KG1 (cell line): ENCODE results near the gene CHPF2.

ENCODE experiments used
- DNase-seq: peaks from one replicate; lab custom pipeline; 2025; lab: John Stamatoyannopoulos, UW

CHPF2 gene

DNA sequence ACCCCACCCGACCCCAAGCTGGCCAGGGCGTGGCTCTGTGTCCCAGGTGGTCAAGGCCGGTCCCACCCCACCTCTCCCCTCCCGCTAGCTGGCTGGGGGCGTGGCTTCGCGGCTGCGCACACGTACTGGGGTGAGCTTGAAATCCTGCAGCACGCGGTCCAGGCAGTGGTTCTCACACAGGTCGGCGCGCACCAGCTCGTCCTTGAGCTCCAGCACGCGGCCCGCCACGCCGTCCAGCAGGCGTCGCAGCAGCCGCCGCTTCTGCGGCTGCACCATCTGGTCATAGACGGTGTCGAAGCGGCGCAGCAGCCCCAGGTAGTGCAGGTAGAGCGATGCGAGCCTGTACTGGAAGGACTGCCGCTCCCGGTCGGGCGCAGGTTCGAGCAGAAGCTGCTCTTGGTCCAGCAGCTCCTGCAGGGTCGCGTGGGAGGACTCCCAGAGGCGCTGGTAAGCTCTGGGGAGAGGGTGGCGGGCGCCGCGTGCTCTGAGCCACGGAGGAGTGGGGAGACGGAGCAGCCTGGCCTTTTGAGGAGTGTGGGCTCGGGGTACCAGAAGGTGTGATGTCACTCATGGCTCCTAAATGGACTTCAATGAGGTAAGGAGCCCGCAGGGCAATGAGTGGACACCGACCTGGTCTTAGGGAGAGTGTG, 27.8 kb upstream of the CHPF2 start:
- no peak for DNase-seq

DNA sequence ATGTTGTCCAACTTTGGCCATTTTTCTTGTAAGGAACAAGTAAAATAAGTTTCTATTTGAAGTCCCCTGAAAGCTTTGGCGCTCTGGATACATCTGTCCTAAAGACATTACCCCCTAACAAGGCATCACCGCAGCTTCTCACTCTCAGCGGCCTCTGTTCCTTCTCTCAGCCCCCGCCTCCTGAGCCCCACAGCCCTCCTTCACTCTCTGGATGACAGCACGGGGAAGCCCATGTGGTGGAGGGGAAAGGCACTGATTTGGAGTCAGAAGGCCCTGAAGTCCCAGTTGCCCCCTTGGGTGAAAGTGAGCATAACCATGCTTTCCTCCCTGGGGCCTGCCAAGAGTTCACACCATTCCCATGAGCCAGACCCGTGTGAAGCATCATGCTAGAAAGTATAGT, 26.6 kb upstream of the CHPF2 start:
- DNase-seq = no peak

DNA sequence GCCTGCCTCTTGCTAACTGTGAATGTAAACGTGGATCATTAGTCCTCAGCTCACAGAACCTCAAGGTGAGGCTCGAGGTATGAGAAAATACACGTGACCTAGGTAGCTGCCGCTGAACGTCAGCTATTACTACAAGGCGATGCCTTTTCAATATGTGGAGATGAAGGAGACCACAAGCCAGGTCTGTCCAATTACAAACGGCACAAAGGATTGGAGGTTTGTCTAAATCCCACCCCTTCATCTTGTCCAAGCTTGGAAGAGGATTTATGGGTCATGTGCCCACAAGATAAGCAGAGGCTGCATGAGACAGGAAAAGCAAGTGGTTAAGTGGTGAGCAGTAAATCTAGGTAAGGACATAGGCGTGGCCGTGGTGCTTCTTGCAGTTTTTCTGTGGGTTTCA, 25.4 kb upstream of the CHPF2 start:
- peak; percentile 7 for DNase-seq

DNA sequence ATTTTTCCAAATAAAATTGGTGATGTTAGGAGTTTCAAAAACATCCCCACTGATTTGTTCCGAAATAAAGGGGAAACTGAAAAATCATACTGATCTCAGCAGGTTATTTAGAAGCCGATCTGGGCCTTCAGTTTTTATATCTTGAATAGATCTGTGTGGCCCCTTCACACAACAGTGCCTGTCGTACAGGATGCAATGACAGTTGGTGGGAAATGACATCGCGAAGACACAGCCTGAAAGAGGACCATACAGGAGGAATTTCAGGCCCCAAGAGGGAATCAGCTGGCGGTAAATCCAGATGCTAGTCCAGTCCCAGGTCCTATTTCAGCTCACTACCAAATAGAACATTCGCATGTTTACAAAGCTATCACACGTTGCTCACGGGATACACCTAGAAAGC, 25.0 kb upstream of the CHPF2 start:
- no peak for DNase-seq

DNA sequence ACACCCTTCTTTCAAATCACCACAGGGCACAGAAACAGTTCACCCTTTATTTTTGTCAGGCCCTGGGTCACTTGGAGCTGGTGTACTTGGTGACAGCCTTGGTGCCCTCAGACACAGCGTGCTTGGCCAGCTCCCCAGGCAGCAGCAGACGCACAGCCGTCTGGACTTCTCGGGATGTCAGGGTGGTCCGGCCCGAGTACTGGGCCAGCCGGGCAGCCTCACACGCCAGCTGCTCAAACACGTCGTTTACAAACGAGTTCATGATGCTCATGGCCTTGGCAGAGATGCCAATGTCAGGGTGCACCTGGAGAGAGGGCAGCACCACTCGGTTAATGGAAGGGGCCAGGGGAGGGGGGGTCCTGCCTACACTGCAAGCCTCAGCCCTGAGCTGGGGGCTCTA, 24.5 kb upstream of the CHPF2 start:
- DNase-seq = no peak

DNA sequence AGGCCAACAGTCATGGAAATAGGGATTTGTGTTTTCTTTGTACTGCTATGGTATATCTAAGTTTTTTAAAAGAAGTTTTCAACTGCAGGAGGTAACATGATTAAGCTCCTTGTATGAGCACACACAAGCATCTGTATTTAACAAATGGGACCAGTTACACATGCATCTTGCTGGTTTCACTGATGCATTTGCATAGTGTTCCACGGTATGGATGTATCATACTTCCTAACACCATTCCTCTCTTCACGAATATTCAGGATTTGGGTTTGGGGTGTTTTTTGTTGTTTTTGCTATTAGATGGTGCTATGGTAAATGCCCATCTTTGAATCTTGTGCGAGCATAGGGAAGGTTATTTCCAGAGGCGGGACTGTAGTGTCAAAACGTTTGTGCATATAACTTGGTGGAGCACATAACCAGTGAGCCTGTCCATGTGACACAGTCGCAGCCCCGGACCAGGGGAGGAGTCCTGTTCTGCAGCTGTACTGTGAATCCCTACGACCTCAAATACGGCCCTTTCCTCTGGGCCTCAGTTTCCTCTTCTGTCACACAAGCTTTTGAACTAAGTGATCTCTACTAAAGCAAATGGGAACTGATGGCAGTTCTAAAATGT, 23.9 kb upstream of the CHPF2 start:
- DNase-seq = no peak

DNA sequence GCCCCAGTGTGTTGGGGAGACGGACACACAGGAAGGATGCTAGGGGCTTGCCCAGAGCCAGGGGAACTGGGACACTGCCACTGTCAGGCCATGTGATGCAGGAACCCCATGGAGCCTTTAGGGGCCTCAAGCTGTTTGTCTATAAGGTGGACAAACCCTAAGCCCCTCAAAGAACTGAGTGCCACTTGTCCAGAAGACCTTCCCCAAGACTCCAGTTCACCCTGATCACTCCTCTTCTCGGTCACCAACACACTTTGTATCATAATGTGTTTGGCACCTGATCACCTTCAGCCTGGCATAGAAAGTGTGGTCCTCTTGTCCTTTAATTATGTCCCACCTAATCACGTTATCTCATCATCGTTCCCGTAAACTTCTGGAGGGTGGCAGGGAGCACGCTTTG, 22.7 kb upstream of the CHPF2 start:
- no peak for DNase-seq

DNA sequence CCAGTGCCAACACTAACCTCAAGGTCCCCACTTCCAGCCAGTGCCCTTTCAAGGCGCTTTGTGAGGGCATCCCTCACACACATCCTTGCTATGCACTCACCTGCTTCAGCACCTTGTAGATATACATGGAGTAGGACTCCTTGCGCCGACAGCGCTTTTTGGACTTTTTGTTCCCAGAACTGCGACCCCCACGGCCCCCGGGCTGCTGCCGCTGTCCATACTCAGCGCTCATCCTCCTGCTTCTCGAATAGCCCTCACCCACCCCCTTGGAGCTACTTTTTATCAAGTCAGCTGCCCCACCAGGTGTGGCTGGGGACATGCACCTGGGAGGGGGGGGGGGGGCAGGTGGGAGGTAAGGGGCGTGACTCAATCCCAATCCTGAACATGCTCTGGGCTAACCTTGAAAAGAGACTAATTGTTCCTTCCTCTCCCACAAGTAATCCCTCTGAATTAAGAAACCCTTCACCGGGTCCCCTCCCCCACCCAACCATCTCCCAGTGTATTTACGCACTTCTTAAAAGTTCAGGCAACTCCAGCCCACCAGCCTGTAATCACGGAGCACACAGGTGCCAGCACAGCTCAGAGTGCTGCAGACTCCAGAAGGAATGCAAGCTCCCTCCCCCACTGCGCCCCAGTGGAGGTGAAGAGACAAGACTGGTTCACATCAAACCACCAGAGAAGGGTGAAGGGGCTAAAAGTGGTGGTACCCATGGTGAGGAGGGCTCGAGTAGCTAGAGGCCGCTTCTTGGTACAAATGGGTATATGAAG, 22.0 kb upstream of the CHPF2 start, which contains the start of gene H2BK1:
H2BK1 (minus strand) TSS at position 402 of the 768 bp plus-strand sequence; CDS start at position 232, 170 bp downstream.
- DNase-seq = no peak

DNA sequence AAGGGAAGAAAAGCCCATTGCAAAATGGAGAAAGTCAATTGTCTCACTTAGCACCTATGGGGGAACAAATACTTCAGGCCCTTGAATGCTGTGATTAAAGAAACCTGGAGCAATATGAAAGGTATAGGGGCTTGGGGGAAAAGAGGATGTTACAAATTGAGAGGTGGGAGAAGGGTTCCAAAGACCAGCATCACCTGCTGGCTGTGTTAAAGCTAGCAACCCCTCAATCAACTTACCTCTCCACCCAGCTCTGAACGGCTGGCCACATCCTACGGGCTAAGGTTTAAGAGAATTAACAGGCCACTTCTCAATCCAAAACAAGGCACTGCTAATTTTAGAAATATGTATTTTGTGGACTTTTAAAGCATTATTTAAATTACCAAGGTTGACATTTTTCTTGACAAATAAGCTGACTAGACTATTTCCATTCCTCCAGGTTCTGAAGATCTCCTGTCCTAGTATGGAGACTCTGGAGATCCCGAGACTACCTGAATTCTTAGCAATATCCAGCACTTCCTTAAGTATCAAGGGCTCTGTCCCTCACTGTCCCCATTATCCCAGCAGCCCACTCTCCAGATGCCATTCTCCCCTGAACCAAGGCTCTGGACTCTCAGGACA, 21.0 kb upstream of the CHPF2 start:
- DNase-seq = no peak

DNA sequence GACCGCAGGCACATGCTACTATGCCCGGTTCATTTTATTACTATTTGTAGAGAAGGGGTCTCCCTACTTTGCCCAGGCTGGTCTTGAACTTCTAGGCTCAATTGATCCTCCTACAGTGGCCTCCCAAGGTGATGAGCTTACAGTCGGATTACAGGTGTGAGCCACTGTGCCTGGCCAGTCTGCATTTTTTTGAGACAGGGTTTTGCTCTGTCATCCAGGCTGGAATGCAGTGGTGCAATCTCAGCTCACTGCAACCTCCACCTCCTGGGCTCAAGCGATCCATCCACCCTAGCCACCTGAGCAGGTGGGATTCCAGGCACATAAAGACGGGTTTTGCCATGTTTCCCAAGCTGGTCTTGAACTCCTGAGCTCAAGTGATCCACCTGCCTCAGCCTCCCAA, 19.7 kb upstream of the CHPF2 start:
- no peak for DNase-seq

DNA sequence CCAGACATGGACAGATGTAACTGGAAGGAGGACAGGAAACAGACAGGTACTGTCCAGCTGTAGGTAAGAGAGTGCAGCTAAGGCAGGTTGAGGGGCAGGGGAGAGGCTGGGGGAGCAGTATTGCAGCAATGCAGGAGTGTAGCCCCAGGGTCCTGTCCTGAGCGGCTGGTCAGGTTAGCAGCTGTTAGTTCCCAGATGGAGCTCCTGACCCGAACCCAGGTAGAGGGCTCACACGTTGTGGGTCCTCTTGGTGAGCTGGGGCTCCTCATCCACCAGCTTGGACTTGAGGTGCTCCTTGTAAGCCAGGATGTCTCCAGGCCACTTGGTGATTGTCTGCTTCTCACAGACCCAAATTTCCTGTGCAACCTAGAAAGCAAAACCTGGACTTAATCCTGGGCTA, 18.5 kb upstream of the CHPF2 start:
- DNase-seq = no peak

DNA sequence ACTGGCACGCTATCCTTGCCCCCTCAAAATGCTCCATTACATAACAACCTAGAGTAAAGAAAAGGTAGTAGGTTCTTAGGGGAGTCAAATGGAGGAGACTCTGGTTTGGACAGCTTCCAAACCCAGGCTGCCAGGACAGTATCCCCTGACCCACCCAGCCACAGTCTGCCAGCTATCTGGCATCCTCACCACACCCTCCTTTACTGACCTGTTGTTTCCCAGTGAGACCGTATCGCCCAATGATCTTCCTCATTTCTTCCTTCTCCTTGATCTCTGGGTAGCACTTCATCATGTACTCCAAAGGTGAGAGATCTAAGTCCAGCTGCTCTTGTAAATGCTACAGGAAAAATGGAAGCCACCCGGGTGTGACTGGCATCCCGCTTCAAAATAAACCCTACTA, 16.9 kb upstream of the CHPF2 start:
- no peak for DNase-seq

DNA sequence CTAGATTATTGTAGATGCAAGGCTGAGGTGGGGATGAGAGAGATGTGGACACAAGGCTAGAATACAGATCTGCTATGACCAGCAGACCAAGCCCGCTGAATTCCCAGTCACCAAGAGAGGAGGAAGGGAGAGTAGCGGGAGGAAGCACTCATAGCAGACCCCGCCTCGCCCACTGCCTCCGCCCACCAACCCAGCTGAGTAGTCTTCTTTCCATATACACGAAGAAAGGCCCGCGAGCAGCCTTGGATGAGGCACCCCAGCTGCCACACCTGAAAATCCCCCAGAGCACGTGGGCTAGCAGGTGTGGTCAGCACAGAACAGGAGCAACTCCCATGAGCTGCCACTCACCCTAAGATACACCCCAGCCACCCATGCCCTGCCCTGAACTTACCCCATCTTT, 14.1 kb upstream of the CHPF2 start:
- DNase-seq = no peak

DNA sequence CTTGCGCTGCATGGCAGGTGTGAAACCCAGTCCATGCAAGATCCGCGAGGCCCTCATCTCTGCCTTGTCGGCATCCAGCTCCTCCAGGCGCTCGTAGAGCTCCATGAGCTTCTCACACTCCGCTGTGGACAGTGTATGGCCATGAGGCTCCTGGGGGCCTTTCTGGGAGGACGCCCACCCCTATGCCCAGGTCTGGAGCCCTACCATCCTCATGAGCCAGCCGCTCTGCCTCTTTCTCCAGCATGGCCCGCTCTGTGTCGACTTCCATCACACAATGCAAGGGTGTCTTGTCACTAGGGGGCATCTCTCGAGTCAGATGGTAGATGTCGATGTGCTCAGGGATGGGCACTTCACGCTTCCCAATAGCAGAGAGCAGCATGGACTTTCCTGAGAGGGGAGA, 8.6 kb upstream of the CHPF2 start:
- no peak for DNase-seq

DNA sequence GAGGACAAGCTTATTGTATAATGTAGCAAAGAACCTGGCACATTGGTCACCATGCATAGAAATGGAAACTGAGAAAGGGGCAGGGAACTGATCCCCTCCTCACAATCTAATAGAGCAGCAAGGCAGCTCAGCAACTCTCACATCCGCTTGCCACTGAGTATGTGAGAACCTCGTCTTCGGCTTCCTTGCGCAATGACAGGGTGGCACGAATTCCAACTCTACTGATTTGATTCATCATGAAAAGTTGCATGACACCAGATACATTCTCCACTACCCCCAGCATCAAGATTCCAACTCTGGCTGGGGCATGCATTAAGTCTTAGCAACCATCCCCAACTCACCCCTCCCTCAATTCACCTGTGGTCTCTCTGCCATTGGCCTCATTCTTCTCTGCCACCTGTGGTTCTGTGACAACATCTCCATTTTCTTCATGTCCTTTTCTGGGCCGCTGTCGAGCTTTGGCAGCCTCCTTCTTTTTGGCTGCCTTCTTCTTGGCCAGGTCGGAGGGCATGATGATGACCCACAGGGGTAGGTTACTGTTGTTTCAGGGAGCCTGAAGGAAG, 6.3 kb upstream of the CHPF2 start:
- DNase-seq = no peak

DNA sequence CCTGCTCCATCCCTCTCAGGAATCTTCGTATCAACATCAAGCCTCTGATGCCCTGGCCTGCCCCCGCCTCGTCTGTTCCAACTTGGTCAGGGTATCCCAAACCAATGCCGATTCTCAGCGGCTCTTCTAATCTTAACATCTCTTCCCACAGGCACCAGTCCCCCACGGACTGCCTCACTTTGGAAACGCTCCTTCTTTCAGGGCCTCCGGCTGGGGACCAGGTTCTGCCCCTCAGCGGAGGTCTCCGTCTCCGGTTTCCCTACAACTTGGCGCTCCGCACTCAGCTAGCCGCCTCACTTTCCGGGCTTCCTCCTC, 5.8 kb upstream of the CHPF2 start:
- DNase-seq = no peak

DNA sequence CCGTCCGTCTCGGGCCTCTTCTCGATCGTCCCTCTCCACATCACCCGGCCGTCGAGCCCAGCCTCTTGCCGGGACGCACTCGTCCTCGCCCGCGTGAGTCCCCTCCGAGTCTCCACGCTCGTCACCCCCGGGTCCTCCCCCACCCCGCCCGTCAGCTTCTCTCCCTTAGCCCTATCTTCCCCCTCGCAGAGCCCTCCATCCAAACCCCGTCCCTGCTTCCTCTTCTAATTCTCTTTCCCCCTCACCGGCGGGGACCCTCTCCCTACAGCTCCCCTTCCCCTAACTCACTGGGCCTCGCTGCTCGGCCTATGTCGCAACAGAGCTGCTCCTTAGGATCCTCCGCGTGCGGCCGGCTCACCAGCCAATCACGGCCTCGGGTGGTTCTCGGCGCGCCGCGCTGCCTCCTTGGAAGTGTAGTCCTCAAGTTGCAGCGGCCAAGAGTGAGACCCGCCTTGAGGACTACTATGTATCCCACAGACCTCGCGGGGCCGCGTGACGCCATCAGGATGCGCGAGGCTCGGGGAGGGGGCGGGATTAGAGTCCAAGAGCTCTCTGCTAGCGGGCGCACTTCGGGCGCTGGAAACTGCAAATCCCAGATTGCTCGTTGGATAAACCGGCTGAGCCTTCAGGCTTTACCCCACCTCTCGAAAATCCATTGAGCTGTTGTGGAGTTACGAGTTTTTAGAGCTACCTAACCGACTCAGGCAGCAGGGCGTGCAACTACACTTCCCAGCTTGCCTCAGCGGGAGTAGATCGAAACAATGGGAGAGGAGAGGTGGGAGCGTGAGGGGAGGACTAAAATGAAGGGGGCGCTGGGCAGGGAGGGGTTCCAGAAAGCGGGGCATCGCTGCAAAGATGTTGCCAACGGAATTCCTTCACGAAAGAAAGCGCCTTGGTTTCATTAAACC, 5.2 kb upstream of the CHPF2 start, which contains the start of gene ABCF2:
ABCF2 (minus strand) TSS at position 331 of the 908 bp plus-strand sequence. CDS start 747 bp downstream, outside the sequence.
- peak; percentile 97 for DNase-seq

DNA sequence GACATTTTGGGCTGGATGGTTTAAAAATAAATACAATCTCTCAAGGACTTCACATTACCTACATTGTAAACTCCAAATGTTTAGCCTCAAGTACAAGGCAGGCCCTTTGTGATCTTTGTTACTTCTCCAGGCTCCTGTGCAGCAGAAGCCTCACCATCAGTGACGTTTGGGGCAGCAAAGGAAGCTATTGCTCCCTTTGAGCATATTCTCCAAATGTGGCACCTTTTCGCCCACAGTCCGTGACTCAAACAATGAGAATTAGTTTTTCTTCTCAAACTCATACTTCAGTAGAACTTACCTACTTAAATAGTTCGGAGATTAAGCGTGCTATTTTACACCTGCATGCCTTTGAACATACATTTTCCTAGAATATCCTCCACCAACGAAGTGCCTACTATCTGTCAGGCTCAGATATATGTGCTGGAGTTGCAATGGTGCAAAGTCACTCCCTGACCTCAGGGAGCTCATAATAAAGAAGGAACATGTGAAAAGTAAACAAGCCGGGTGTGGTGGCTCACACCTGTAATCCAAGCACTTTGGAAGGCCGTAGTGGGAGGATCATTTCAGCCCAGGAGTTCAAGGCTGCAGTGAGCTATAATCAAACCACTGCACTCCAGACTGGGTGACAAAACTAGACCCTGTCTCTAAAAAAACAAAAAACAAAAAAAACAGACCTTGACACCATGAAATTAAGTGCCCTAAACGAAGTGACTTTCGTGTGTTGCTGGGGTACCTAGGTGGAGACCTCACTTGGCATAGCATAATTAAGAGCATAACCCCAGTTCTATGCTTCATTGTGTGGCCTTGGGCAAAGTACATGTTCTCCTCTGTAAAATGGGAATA, 4.0 kb upstream of the CHPF2 start:
- no peak for DNase-seq

DNA sequence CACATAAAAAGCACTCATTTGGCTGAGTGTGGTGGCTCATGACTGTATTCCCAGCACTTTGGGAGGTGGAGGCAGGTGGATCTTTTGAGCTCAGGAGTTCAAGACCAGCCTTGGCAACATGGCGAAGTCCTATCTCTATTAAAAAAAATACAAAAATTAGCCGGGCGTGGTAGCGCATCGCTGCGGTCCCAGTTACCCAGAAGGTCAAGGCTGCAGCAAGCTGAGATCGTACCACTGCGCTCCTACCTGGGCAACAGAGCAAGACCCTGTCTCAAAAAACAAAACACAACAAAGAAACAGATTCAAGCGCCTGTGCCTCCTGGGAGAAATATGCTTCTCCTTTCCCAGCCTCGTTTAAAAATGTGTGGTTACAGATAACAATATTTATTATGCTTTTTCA, 3.0 kb upstream of the CHPF2 start:
- no peak for DNase-seq

DNA sequence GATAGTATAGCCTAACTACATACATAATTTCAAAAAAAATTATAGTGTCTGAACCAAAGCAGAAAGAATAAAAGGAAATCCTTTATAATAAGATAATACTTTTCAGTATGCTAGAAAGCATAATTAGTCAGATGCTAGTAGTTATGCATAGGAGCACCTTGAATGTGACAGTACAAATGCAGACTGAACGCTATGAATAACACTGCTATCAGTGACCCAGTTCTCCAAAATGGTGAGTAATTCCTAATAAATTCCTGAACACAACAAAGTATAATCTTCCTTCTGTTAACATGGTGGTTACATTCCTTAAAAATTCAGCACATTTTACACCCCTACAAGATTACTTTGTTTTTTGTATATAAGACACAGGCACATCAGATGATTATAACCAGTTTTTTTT, 1.2 kb upstream of the CHPF2 start:
- DNase-seq = no peak
